ENCODE measurements around the gene ZNF341. TPM values are rescaled to one million over a fixed set of nuclear protein-coding genes. Genes with fewer than 3 reads are reported as not detected.
A peak's percentile ranks its signal among the peaks of the same experiment; 100 is the strongest.

ZNF341 gene
- total RNA-seq, 1 donor from 2014 or later: 3.4 TPM

DNA sequence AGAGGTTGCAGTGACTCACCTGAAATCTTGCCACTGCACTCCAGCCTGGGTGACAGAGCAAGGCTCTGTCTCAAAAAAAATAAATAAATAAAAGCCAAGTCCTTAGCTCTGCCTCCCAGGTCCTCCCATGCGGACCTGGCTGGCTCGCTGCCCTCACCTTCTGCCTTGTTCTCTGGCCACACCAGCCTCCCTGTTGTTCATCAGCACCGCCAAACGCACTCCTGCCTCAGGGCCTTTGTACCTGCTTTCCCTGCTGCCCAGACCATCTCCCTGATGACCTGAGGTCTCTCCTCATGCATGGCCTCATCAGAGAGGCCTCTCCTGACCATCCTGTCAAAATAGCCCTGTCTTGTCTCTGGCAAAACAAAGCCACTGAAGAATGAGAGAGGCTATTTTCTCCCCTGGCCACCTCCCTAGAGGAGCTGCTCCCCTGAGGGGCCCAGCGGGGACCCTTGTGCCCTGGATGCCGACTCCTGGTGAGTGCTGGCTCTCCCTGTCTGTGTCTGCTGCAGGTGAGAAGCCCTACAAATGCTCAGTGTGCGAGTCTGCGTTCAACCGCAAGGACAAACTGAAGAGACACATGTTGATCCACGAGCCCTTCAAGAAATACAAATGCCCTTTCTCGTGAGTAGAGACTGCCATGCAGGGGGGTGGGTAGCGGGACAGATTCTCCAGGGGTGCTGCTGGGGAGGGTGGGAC is 56.7 kb downstream of the ZNF341 start:
- no peak for DNase-seq (ENCODE audit: extremely low spot score, unreplicated experiment)
- no peaks in the 10 kb centered on the region for H3K27me3 Mint-ChIP-seq (ENCODE audit: unreplicated experiment)
- H3K27ac Mint-ChIP-seq (ENCODE audit: unreplicated experiment): peak overlapping the region; percentile 84
- H3K4me1 Mint-ChIP-seq (ENCODE audit: unreplicated experiment): peaks cover 14% of the 10 kb centered on the region
- no peaks in the 10 kb centered on the region for H3K9me3 Mint-ChIP-seq (ENCODE audit: unreplicated experiment)
- H3K36me3 Mint-ChIP-seq (ENCODE audit: unreplicated experiment): no peaks in the 10 kb centered on the region
- TF ChIP-seq, protein P1, sequence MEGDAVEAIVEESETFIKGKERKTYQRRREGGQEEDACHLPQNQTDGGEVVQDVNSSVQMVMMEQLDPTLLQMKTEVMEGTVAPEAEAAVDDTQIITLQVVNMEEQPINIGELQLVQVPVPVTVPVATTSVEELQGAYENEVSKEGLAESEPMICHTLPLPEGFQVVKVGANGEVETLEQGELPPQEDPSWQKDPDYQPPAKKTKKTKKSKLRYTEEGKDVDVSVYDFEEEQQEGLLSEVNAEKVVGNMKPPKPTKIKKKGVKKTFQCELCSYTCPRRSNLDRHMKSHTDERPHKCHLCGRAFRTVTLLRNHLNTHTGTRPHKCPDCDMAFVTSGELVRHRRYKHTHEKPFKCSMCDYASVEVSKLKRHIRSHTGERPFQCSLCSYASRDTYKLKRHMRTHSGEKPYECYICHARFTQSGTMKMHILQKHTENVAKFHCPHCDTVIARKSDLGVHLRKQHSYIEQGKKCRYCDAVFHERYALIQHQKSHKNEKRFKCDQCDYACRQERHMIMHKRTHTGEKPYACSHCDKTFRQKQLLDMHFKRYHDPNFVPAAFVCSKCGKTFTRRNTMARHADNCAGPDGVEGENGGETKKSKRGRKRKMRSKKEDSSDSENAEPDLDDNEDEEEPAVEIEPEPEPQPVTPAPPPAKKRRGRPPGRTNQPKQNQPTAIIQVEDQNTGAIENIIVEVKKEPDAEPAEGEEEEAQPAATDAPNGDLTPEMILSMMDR (IDR thresholded peaks at IDR 0.05): no peak
- no peak overlapping the region for H3K4me3 Mint-ChIP-seq (ENCODE audit: unreplicated experiment)

DNA sequence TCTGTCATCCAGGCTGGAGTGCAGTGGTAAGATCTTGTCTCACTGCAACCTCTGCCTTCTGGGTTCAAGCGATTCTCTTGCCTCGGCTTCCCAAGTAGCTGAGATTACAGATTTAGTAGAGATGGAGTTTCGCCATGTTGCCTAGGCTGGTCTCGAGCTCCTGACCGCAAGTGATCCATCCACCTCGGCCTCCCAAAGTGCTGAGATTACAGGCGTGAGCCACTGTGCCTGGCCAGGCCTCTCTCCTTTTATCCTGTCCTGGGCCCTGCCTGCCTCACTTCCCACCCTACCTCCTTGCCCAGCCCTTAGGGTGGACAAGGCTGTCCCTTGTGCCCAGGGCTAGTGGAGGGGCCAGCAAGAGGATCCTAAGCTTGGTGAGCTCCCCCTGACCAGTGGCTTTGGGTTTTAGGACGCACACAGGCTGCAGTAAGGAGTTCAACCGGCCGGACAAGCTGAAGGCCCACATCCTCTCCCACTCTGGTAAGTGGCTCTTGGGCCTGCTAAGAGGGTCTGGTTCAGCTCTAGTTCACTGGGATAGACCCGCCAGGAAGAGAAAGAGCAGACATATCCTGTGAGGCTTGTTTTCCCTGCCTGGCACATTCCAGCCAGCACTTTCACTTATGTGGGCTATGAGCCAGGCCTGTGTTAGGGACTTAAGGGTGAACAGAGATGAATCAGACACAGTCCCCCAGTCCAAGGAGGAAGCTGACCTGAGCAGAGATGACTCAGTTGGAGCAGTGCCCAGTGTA is 57.5 kb downstream of the ZNF341 start:
- Mint-ChIP-seq H3K9me3 (ENCODE audit: unreplicated experiment) (no peaks in the 10 kb centered on the region), H3K27me3 (ENCODE audit: unreplicated experiment) (no peaks in the 10 kb centered on the region), H3K4me3 (ENCODE audit: unreplicated experiment) (no peak overlapping the region), H3K4me1 (ENCODE audit: unreplicated experiment) (peaks cover 14% of the 10 kb centered on the region), H3K36me3 (ENCODE audit: unreplicated experiment) (no peaks in the 10 kb centered on the region), H3K27ac (ENCODE audit: unreplicated experiment) (peak overlapping the region; percentile 84)
- TF ChIP-seq, protein P1 (IDR thresholded peaks at IDR 0.05): no peak
- DNase-seq (ENCODE audit: extremely low spot score, unreplicated experiment): no peak

GRCh38 chr20:33789858-33790182 is 58.0 kb downstream of the ZNF341 start:
- Mint-ChIP-seq H3K27ac (ENCODE audit: unreplicated experiment) (peak overlapping the region; percentile 84), H3K4me1 (ENCODE audit: unreplicated experiment) (peaks cover 14% of the 10 kb centered on the region), H3K4me3 (ENCODE audit: unreplicated experiment) (no peak overlapping the region), H3K27me3 (ENCODE audit: unreplicated experiment) (no peaks in the 10 kb centered on the region), H3K36me3 (ENCODE audit: unreplicated experiment) (no peaks in the 10 kb centered on the region), H3K9me3 (ENCODE audit: unreplicated experiment) (no peaks in the 10 kb centered on the region)
- TF ChIP-seq, protein P1 (IDR thresholded peaks at IDR 0.05): no peak
- no peak for DNase-seq (ENCODE audit: extremely low spot score, unreplicated experiment)

GRCh38 chr20:33790566-33790965 is 58.8 kb downstream of the ZNF341 start:
- DNase-seq (ENCODE audit: extremely low spot score, unreplicated experiment): no peak
- Mint-ChIP-seq H3K4me3 (ENCODE audit: unreplicated experiment) (no peak overlapping the region), H3K27ac (ENCODE audit: unreplicated experiment) (no peak overlapping the region), H3K4me1 (ENCODE audit: unreplicated experiment) (peaks cover 14% of the 10 kb centered on the region), H3K9me3 (ENCODE audit: unreplicated experiment) (no peaks in the 10 kb centered on the region), H3K36me3 (ENCODE audit: unreplicated experiment) (no peaks in the 10 kb centered on the region), H3K27me3 (ENCODE audit: unreplicated experiment) (no peaks in the 10 kb centered on the region)
- TF ChIP-seq, protein P1 (IDR thresholded peaks at IDR 0.05): no peak

- TF ChIP-seq, protein P1 (IDR thresholded peaks at IDR 0.05): no peak
- DNase-seq (ENCODE audit: extremely low spot score, unreplicated experiment): no peak
- Mint-ChIP-seq H3K4me1 (ENCODE audit: unreplicated experiment) (peaks cover 14% of the 10 kb centered on the region), H3K36me3 (ENCODE audit: unreplicated experiment) (no peaks in the 10 kb centered on the region), H3K4me3 (ENCODE audit: unreplicated experiment) (no peak overlapping the region), H3K9me3 (ENCODE audit: unreplicated experiment) (no peaks in the 10 kb centered on the region), H3K27ac (ENCODE audit: unreplicated experiment) (no peak overlapping the region), H3K27me3 (ENCODE audit: unreplicated experiment) (no peaks in the 10 kb centered on the region)
Observed at GRCh38 chr20:33791021-33791420, 59.2 kb downstream of the ZNF341 start.

Data from osteocyte (in vitro differentiated cells).